Liver (tissue), 3 donors: ENCODE data around the gene TAF8.

Source experiments
- ATF3 ChIP-seq: IDR thresholded peaks from 2 replicates; pipeline ENCODE4 v1.6.1; 2016; ENCODE audit warnings: antibody characterized with exemption
- CTCF ChIP-seq: fragments of 150-350 bp; IDR thresholded peaks from 2 replicates; pipeline ENCODE4 v1.5.1; 2017; ENCODE audit warnings: improper control_type of control experiment, low read depth, low read length; ENCODE audit not compliant: missing input control
- GABPA ChIP-seq, 2 donors: IDR thresholded peaks in 1 of 2; conservative IDR thresholded peaks in 1 of 2; 2 replicates each; pipeline ENCODE4 v1.6.1; 2016; ENCODE audit warnings: antibody characterized with exemption in 2 of 2, mild to moderate bottlenecking in 1 of 2, moderate library complexity in 1 of 2
- HNF4G ChIP-seq: IDR thresholded peaks from 2 replicates; pipeline ENCODE4 v1.6.1; 2016; ENCODE audit warnings: antibody characterized with exemption
- MAX ChIP-seq: IDR thresholded peaks from 2 replicates; pipeline ENCODE4 v1.6.1; 2016; ENCODE audit warnings: antibody characterized with exemption
- RAD21 ChIP-seq, 2 donors: IDR thresholded peaks; 2 replicates each; pipeline ENCODE4 v1.6.1; 2016; ENCODE audit warnings: antibody characterized with exemption in 2 of 2, mild to moderate bottlenecking in 2 of 2
- REST ChIP-seq: IDR thresholded peaks from 2 replicates; pipeline ENCODE4 v1.6.1; 2016; ENCODE audit warnings: antibody characterized with exemption, mild to moderate bottlenecking
- RXRA ChIP-seq, 2 donors: IDR thresholded peaks; 2 replicates each; pipeline ENCODE4 v1.6.1; 2017 to 2018; ENCODE audit warnings: antibody characterized with exemption in 2 of 2, mild to moderate bottlenecking in 1 of 2
- SP1 ChIP-seq: IDR thresholded peaks from 2 replicates; pipeline ENCODE4 v1.6.1; 2018; ENCODE audit warnings: antibody characterized with exemption, mild to moderate bottlenecking
- TAF1 ChIP-seq: conservative IDR thresholded peaks from 2 replicates; pipeline ENCODE4 v1.6.1; 2016; ENCODE audit warnings: antibody characterized with exemption, mild to moderate bottlenecking
- YY1 ChIP-seq: IDR thresholded peaks from 2 replicates; pipeline ENCODE4 v1.6.1; 2016; ENCODE audit warnings: antibody characterized with exemption, mild to moderate bottlenecking
- ZBTB33 ChIP-seq: IDR thresholded peaks from 2 replicates; pipeline ENCODE4 v1.6.1; 2016; ENCODE audit warnings: antibody characterized with exemption
- donor health status: healthy.
- donor health status: healthy.

GRCh38 chr6:42124223-42124836 lies 74.0 kb downstream of the TAF8 start:
- TF ChIP-seq CTCF = no peak
- no peak for TF ChIP-seq TAF1
- no peak for TF ChIP-seq ZBTB33
- no peak for TF ChIP-seq HNF4G
- no peak for TF ChIP-seq REST
- no peak for TF ChIP-seq RAD21 (IDR thresholded peaks at IDR 0.05)
- no peak for TF ChIP-seq YY1
- TF ChIP-seq MAX = no peak
- TF ChIP-seq SP1 = no peak
- no peak for TF ChIP-seq ATF3
- TF ChIP-seq RXRA (IDR thresholded peaks at IDR 0.05) = no peak
- TF ChIP-seq GABPA (IDR thresholded peaks at IDR 0.05 in 1 of 2, conservative IDR thresholded peaks at IDR 0.05 in 1 of 2) = no peak
